ENCODE results near the gene CKAP2.
A peak's percentile ranks its signal among the peaks of the same experiment; 100 is the strongest.
"Not testable (repeated sequence)": the region's sequence is repeated elsewhere in the genome, so short reads cannot be mapped to it uniquely, and the experiment has no call there.

CKAP2 gene

GRCh38 chr13:52459668-52460067, 4.4 kb downstream of the CKAP2 start:
- H3K4me1 Mint-ChIP-seq = peaks cover 26% of the 10 kb centered on the region
- H3K27ac Mint-ChIP-seq (ENCODE audit: low read depth) = no peak overlapping the region
- peaks cover 36% of the 10 kb centered on the region for H3K36me3 Mint-ChIP-seq (ENCODE audit: insufficient read depth)
- no peaks in the 10 kb centered on the region for H3K9me3 Mint-ChIP-seq
- ATAC-seq (replicated peaks; ENCODE audit: extremely low read depth, poor library complexity, severe bottlenecking) (no peak), DNase-seq (ENCODE audit: low spot score in 2 of 2) (no peak)
- H3K4me3 Mint-ChIP-seq = no peak overlapping the region
- no peaks in the 10 kb centered on the region for H3K27me3 Mint-ChIP-seq

DNA sequence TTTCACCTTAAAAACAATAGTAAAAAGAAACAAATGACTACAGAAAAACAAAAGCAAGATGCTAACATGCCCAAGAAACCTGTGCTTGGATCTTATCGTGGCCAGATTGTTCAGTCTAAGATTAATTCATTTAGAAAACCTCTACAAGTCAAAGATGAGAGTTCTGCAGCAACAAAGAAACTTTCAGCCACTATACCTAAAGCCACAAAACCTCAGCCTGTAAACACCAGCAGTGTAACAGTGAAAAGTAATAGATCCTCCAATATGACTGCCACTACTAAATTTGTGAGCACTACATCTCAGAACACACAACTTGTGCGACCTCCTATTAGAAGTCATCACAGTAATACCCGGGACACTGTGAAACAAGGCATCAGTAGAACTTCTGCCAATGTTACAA, 6.0 kb downstream of the CKAP2 start:
- ATAC-seq (replicated peaks; ENCODE audit: extremely low read depth, poor library complexity, severe bottlenecking) (no peak), DNase-seq (ENCODE audit: low spot score in 2 of 2) (no peak)
- Mint-ChIP-seq H3K4me3 (no peak overlapping the region), H3K27ac (ENCODE audit: low read depth) (no peak overlapping the region), H3K9me3 (no peaks in the 10 kb centered on the region), H3K4me1 (peaks cover 15% of the 10 kb centered on the region), H3K36me3 (ENCODE audit: insufficient read depth) (peaks cover 22% of the 10 kb centered on the region), H3K27me3 (no peaks in the 10 kb centered on the region)

GRCh38 chr13:52463526-52463925, 8.2 kb downstream of the CKAP2 start:
- ATAC-seq (replicated peaks; ENCODE audit: extremely low read depth, poor library complexity, severe bottlenecking) (no peak), DNase-seq (ENCODE audit: low spot score in 2 of 2) (no peak)
- Mint-ChIP-seq H3K4me3 (no peak overlapping the region), H3K27me3 (no peaks in the 10 kb centered on the region), H3K36me3 (ENCODE audit: insufficient read depth) (peaks cover 21% of the 10 kb centered on the region), H3K27ac (ENCODE audit: low read depth) (no peak overlapping the region), H3K9me3 (no peaks in the 10 kb centered on the region), H3K4me1 (peaks cover 14% of the 10 kb centered on the region)

DNA sequence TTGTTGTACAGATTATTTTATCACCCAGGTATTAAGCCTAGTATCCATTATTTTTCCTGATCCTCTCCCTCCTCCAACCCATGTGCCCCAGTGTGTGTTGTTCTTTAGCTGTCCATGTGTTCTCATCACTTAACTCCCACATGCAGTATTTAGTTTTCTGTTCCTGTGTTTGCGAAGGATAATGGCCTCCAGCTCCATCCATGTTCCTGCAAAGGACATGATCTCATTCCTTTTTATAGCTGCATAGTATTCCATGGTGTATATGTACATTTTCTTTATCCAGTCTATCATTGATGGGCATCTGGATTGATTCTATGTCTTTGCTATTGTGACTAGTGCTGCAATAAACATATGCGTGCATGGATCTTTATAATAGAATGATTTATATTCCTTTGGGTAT, 13.2 kb downstream of the CKAP2 start:
- H3K4me1 Mint-ChIP-seq; H3K9me3 Mint-ChIP-seq; ATAC-seq (replicated peaks; ENCODE audit: extremely low read depth, poor library complexity, severe bottlenecking); H3K4me3 Mint-ChIP-seq; H3K27me3 Mint-ChIP-seq; H3K27ac Mint-ChIP-seq (ENCODE audit: low read depth); DNase-seq (ENCODE audit: low spot score in 2 of 2): not testable (repeated sequence)
- H3K36me3 Mint-ChIP-seq (ENCODE audit: insufficient read depth) = peaks cover 12% of the 10 kb centered on the region

- not testable (repeated sequence) for H3K4me3 Mint-ChIP-seq; H3K36me3 Mint-ChIP-seq (ENCODE audit: insufficient read depth); DNase-seq (ENCODE audit: low spot score in 2 of 2); H3K27me3 Mint-ChIP-seq; H3K4me1 Mint-ChIP-seq; H3K27ac Mint-ChIP-seq (ENCODE audit: low read depth); ATAC-seq (replicated peaks; ENCODE audit: extremely low read depth, poor library complexity, severe bottlenecking); H3K9me3 Mint-ChIP-seq
Observed at GRCh38 chr13:52480677-52481428, 25.6 kb downstream of the CKAP2 start.

- H3K36me3 Mint-ChIP-seq (ENCODE audit: insufficient read depth); H3K27me3 Mint-ChIP-seq; DNase-seq (ENCODE audit: low spot score in 2 of 2); H3K27ac Mint-ChIP-seq (ENCODE audit: low read depth); H3K4me3 Mint-ChIP-seq; ATAC-seq (replicated peaks; ENCODE audit: extremely low read depth, poor library complexity, severe bottlenecking); H3K4me1 Mint-ChIP-seq; H3K9me3 Mint-ChIP-seq: not testable (repeated sequence)
Observed at GRCh38 chr13:52487078-52487477, 31.8 kb downstream of the CKAP2 start.

- not testable (repeated sequence) for DNase-seq (ENCODE audit: low spot score in 2 of 2); ATAC-seq (replicated peaks; ENCODE audit: extremely low read depth, poor library complexity, severe bottlenecking); H3K9me3 Mint-ChIP-seq; H3K4me3 Mint-ChIP-seq; H3K27ac Mint-ChIP-seq (ENCODE audit: low read depth); H3K27me3 Mint-ChIP-seq; H3K4me1 Mint-ChIP-seq; H3K36me3 Mint-ChIP-seq (ENCODE audit: insufficient read depth)
Observed at GRCh38 chr13:52488763-52489162, 33.5 kb downstream of the CKAP2 start.

DNA sequence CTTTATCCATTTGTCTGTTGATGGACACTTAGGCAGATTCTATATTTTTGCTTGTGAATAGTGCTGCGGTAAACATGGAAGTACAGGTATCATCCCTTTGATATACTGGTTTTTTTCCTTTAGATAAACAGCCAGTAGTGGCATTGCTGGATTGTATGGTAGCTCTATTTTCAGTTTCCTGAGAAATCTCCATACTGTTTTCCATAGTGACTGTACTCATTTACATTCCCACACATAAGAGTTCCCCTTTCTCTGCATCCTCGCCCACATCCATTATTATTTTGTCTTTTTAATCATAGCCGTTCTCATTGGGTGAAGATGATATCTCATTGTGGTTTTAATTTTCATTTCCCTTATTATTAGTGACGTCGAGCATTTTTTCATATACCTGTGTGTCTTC, 35.7 kb downstream of the CKAP2 start:
- not testable (repeated sequence) for H3K4me1 Mint-ChIP-seq; DNase-seq (ENCODE audit: low spot score in 2 of 2); H3K36me3 Mint-ChIP-seq (ENCODE audit: insufficient read depth); ATAC-seq (replicated peaks; ENCODE audit: extremely low read depth, poor library complexity, severe bottlenecking); H3K27me3 Mint-ChIP-seq; H3K27ac Mint-ChIP-seq (ENCODE audit: low read depth); H3K9me3 Mint-ChIP-seq; H3K4me3 Mint-ChIP-seq

- H3K27me3 Mint-ChIP-seq = not testable (repeated sequence)
Observed at GRCh38 chr13:52494241-52494640, 39.0 kb downstream of the CKAP2 start.

DNA sequence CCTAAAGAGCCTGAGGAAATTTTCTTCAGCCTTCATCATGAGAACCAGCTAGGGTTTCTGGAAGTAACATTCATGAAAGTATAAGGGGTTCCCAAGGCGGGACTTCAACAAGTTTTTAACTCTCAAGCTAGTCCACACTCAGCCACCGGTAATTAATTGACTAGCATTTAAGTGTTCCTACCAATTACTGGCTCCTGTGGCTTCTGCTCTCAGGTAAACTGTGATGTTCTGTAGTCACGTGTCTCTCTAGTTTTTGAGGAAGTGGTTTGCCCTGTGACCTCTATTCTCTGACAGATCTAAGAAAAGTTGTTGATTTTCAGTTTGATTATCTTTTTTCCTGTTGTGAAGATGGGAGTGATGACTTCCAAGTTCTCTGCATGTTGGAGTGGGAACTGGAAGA, 42.7 kb downstream of the CKAP2 start:
- H3K9me3 Mint-ChIP-seq; DNase-seq (ENCODE audit: low spot score in 2 of 2); H3K4me3 Mint-ChIP-seq; H3K27me3 Mint-ChIP-seq; H3K36me3 Mint-ChIP-seq (ENCODE audit: insufficient read depth); H3K4me1 Mint-ChIP-seq: not testable (repeated sequence)
- H3K27ac Mint-ChIP-seq (ENCODE audit: low read depth) = peak overlapping the region; percentile 51
- peak; percentile 79 for ATAC-seq (replicated peaks; ENCODE audit: extremely low read depth, poor library complexity, severe bottlenecking)

More at GRCh38 chr13:52494241-52494640, 39.0 kb downstream of the CKAP2 start:
- not testable (repeated sequence) for DNase-seq (ENCODE audit: low spot score in 2 of 2); H3K36me3 Mint-ChIP-seq (ENCODE audit: insufficient read depth); H3K4me1 Mint-ChIP-seq; H3K4me3 Mint-ChIP-seq; H3K9me3 Mint-ChIP-seq; H3K27ac Mint-ChIP-seq (ENCODE audit: low read depth); ATAC-seq (replicated peaks; ENCODE audit: extremely low read depth, poor library complexity, severe bottlenecking)

DNA sequence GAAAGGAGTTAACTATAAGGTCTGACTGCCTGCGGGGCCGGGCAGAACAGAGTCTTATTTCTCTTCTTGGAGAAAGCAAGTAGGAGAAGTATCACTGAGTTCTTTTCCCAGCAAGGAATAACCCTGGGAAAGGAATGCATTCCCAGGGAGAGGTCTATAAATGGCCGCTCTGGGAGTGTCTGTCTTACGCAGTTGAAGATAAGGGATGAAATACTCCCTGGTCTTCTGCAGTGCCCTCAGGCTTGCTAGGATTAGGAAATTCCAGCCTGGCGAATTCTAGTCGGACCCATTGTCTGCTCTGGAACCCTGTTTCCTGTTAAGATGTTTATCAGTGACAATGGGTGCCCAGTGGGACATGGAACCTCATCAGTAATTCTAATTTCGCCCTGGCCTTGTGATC, 47.0 kb downstream of the CKAP2 start:
- H3K36me3 Mint-ChIP-seq (ENCODE audit: insufficient read depth); H3K4me3 Mint-ChIP-seq; H3K4me1 Mint-ChIP-seq; H3K27me3 Mint-ChIP-seq; H3K27ac Mint-ChIP-seq (ENCODE audit: low read depth); DNase-seq (ENCODE audit: low spot score in 2 of 2); ATAC-seq (replicated peaks; ENCODE audit: extremely low read depth, poor library complexity, severe bottlenecking): not testable (repeated sequence)
- peaks cover 14% of the 10 kb centered on the region for H3K9me3 Mint-ChIP-seq

- DNase-seq (ENCODE audit: low spot score in 2 of 2); ATAC-seq (replicated peaks; ENCODE audit: extremely low read depth, poor library complexity, severe bottlenecking); H3K4me3 Mint-ChIP-seq; H3K27me3 Mint-ChIP-seq; H3K4me1 Mint-ChIP-seq; H3K36me3 Mint-ChIP-seq (ENCODE audit: insufficient read depth); H3K27ac Mint-ChIP-seq (ENCODE audit: low read depth): not testable (repeated sequence)
- H3K9me3 Mint-ChIP-seq = peaks cover 14% of the 10 kb centered on the region
Observed at GRCh38 chr13:52505843-52506242, 50.6 kb downstream of the CKAP2 start.

DNA sequence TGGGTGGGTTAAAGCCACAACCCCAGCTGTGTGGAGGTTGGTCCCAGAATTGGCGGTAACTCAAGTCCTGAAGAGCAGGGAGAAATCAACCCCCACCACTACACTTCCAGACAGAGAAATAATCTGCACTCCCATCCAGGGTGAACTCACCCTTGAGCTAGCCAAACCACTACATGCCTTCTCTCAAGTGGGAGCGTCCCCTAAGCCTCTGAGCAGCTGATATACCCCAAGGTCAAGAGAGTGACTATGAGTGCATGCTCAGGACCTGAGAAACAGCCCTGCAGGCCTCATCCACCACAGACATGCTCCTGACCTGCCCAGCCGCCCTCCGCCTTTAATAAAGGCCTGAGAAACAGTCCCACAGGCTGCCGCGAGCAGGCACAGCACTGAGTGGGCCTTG, 54.3 kb downstream of the CKAP2 start:
- not testable (repeated sequence) for H3K9me3 Mint-ChIP-seq; H3K36me3 Mint-ChIP-seq (ENCODE audit: insufficient read depth); H3K4me1 Mint-ChIP-seq

More for the DNA sequence above, 54.3 kb downstream of the CKAP2 start:
- not testable (repeated sequence) for H3K4me3 Mint-ChIP-seq; H3K27ac Mint-ChIP-seq (ENCODE audit: low read depth); DNase-seq (ENCODE audit: low spot score in 2 of 2); H3K27me3 Mint-ChIP-seq; ATAC-seq (replicated peaks; ENCODE audit: extremely low read depth, poor library complexity, severe bottlenecking)
